Uterus (tissue), 2 donors: ENCODE measurements around the gene MPND.

Experiments
- POLR2A ChIP-seq, 2 donors: fragments of 450-650 bp; IDR thresholded peaks; one replicate each; pipeline ENCODE4 v1.6.1; 2016; ENCODE audit warnings: antibody characterized with exemption in 2 of 2, mild to moderate bottlenecking in 1 of 2, moderate library complexity in 1 of 2
- TF ChIP-seq, protein P1 (sequence below), 4 experiments: fragments of 200-600 bp in 2 of 4; fragments of 450-650 bp in 2 of 4; sonication (generic) in 2 of 4; IDR thresholded peaks; one replicate each; pipeline ENCODE4 v1.5.1; 2016 to 2019; ENCODE audit warnings: antibody characterized with exemption in 4 of 4, mild to moderate bottlenecking in 2 of 4, moderate library complexity in 1 of 4

DNA sequence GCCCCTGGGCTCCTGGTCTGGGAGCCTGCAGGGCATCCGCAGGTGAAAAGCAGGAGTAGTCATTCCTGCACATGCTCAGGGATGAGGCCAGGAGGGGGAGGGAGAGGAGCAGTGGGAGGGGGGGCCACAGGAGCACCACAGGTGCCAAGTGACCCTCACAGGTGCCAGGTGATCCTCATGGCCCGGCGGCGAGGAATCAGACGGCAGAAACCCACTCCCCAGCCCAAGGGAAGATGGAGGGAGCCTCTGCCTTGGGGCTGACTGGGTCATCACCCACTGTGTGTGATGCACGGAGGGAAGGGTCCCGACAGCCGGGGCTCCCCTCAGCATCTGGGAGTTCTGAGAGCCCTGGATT is 29.6 kb downstream of the MPND start:
- TF ChIP-seq, protein P1, sequence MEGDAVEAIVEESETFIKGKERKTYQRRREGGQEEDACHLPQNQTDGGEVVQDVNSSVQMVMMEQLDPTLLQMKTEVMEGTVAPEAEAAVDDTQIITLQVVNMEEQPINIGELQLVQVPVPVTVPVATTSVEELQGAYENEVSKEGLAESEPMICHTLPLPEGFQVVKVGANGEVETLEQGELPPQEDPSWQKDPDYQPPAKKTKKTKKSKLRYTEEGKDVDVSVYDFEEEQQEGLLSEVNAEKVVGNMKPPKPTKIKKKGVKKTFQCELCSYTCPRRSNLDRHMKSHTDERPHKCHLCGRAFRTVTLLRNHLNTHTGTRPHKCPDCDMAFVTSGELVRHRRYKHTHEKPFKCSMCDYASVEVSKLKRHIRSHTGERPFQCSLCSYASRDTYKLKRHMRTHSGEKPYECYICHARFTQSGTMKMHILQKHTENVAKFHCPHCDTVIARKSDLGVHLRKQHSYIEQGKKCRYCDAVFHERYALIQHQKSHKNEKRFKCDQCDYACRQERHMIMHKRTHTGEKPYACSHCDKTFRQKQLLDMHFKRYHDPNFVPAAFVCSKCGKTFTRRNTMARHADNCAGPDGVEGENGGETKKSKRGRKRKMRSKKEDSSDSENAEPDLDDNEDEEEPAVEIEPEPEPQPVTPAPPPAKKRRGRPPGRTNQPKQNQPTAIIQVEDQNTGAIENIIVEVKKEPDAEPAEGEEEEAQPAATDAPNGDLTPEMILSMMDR (IDR thresholded peaks at IDR 0.05), result no peak
- no peak for TF ChIP-seq POLR2A (IDR thresholded peaks at IDR 0.05)
